ENCODE measurements around the gene CCL21.

CCL21 gene

DNA sequence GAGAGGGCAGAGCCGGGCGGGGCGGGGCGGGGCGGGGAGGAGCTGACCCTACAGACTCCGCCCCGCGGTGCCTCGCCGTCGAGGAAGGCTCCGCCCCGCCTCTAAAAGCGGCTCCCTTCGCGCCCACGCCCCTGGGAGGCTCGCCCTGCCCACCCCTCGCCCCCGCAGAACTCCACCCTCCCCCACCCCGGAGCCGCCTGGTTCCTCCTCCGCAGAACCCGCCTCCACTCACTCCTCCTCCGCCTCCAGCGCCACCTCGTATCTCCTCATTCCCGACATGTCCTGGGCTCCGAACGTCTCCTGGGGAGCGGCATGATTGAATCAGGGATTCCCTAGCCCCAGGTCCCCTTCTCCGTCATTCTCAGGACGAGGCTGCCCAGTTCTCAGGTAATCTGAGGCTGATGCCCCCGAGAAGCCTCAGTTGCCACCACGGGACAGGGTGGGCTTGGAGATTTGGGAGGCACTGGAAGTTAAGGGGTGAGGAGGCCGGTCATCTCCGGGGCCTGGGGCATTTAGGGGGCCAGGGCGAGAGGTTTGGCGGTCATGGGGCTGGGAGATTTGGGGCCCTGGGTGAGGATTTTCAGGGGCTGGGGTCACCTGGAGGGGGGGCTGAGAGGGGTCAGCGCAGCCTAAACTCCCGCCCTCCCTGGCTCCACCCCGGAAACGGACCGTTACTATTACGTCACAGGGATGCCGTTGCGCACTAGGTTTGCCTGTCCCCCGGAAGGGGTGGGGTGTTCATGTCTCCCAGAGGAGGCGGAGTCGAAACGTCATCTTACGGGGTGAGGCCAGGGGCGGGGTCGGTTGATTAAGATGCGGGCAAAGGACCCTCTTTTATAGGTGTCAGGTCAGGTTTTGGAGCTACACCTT is 44.3 kb downstream of the CCL21 start:
- DNase-seq = peak; percentile 90

DNA sequence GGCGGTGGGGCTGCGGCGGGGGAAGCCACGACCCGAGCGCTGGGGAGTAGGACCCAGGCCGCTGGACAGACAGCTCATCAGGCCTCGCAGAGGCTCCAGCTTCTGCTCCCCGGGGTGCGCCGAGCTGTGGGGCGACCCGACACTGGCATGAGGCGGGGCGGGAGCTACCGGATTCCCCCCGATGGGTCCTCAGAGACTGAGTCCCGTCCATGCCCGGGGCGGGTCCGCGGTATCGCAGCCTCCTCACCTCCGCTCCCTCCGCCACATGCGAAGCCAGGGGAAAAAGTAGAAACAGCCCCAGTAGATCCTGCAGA is 44.9 kb downstream of the CCL21 start:
- no peak for DNase-seq

- peak; percentile 85 for DNase-seq
Measured at GRCh38 chr9:34664281-34665066, 45.5 kb downstream of the CCL21 start.

GRCh38 chr9:34663303-34663605 is 46.7 kb downstream of the CCL21 start:
- DNase-seq = peak; percentile 92

DNA sequence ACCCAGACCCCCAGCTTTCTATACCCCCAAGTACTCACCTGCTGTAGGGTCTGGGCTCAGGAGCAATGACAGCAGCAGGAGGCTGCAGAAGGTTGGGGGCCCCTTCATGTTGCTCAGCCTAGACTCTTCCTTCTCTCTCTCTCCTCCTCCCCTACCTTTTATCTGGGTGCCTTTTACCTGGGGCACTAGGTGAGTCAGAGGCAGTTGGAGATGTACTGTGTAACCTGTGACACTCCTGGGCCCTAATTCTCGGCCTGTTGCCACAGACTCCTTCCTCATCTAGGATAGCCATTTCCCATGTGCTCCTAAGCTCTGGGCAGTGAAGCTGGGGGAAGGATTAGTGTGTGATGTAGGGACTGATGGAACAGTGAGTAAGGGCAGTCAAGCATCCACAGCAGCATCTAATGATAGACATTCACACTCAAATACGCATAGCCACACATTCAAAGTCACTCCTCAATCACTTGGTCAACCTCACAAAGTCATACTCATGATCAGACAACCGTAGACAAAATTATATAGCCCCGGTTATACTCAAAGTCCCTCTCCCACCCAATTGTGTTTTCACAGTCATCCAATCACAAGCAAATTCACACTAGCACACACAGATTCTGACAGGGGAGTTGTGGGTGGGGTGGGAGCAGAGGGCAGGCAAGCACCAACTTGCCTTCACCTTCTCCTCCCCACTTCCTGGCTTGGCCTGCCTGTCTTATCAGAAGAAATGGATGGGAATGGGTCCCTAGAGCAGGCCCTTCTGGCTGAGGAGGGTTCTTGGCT is 47.2 kb downstream of the CCL21 start, which contains the start of gene CCL27:
CCL27 (minus strand) TSS at position 132 of the 777 bp plus-strand sequence; CDS start at position 108, 24 bp downstream.
- DNase-seq = peak; percentile 74

DNA sequence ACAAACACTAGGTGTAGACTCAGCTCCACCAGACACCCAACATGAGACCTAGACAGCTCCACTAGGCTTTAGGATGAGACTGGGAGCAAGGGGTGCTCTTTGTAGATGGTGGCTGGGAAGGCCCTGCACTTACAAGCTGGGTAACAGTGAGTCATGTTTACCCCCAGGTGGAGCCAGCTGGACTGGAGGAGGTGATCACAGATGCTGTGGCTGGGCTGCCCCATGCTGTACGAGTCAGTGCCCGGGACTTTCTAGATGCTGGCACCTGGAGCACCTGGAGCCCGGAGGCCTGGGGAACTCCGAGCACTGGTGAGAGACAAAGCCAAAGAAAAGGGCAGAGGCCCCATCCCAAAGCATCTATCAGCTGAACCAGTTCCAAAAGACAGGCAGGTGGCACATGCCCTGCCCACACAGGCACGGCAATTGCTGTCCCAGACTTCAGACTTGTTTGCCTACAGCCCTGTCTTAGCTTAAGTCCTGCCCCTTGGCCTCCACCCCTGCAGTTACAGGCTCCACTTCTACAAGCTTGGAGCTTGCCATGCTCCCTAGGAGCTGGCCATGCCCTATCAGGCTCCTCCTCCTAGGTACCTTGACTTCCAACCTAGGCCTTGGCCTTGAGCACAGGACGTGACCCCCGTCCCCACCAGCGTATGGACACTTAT is 50.2 kb downstream of the CCL21 start:
- peak; percentile 24 for DNase-seq
